BLaER1 (cell line): ENCODE data around the gene SKAP2.

Source experiments
- H3K27ac ChIP-seq: shearing (Covaris generic); formaldehyde crosslinking; 2 replicates; pipeline ENCODE4 v1.8.1; 2022
- H3K27me3 ChIP-seq: shearing (Covaris generic); formaldehyde crosslinking; 2 replicates; pipeline ENCODE4 v1.8.1; 2022
- H3K36me3 ChIP-seq: shearing (Covaris generic); formaldehyde crosslinking; 2 replicates; pipeline ENCODE4 v1.8.1; 2022
- H3K4me1 ChIP-seq: shearing (Covaris generic); formaldehyde crosslinking; 2 replicates; pipeline ENCODE4 v1.8.1; 2022
- H3K4me2 ChIP-seq: shearing (Covaris generic); formaldehyde crosslinking; 2 replicates; pipeline ENCODE4 v1.8.1; 2022
- H3K4me3 ChIP-seq: shearing (Covaris generic); formaldehyde crosslinking; 2 replicates; pipeline ENCODE4 v1.8.1; 2022
- H3K9ac ChIP-seq: shearing (Covaris generic); formaldehyde crosslinking; 2 replicates; pipeline ENCODE4 v1.8.1; 2022
- H3K9me3 ChIP-seq: shearing (Covaris generic); formaldehyde crosslinking; 2 replicates; pipeline ENCODE4 v1.8.1; 2022
- H4K20me1 ChIP-seq: shearing (Covaris generic); formaldehyde crosslinking; 2 replicates; pipeline ENCODE4 v1.8.1; 2022
- Cebpa-rat ChIP-seq: shearing (Covaris generic); IDR thresholded peaks from 2 replicates; pipeline ENCODE4 v1.8.1; 2022

SKAP2 gene

GRCh38 chr7:26699766-26700165, 164.6 kb downstream of the SKAP2 start:
- Histone ChIP-seq H3K9me3 (no peaks in the 10 kb centered on the region), H3K4me2 (no peak overlapping the region), H3K27me3 (no peaks in the 10 kb centered on the region; the same call in 1 of the 2 replicates), H3K4me3 (no peak overlapping the region), H3K27ac (no peak overlapping the region), H3K36me3 (no peaks in the 10 kb centered on the region), H4K20me1 (no peaks in the 10 kb centered on the region), H3K9ac (no peak overlapping the region), H3K4me1 (no peaks in the 10 kb centered on the region)
- no peak for TF ChIP-seq Cebpa-rat

GRCh38 chr7:26698806-26699205, 165.6 kb downstream of the SKAP2 start:
- no peak overlapping the region for H3K4me2 ChIP-seq
- H3K36me3 ChIP-seq = no peaks in the 10 kb centered on the region
- no peaks in the 10 kb centered on the region; the same call in 1 of the 2 replicates for H3K27me3 ChIP-seq
- no peaks in the 10 kb centered on the region for H3K9me3 ChIP-seq
- H3K27ac ChIP-seq = no peak overlapping the region
- TF ChIP-seq Cebpa-rat = no peak
- H3K4me3 ChIP-seq = no peak overlapping the region
- H3K4me1 ChIP-seq = no peaks in the 10 kb centered on the region
- H3K9ac ChIP-seq = no peak overlapping the region
- no peaks in the 10 kb centered on the region for H4K20me1 ChIP-seq

- no peak overlapping the region for H3K27ac ChIP-seq
- no peaks in the 10 kb centered on the region for H3K4me1 ChIP-seq
- H3K36me3 ChIP-seq = no peaks in the 10 kb centered on the region
- H4K20me1 ChIP-seq = no peaks in the 10 kb centered on the region
- H3K9ac ChIP-seq = no peak overlapping the region
- no peak for TF ChIP-seq Cebpa-rat
- no peaks in the 10 kb centered on the region for H3K9me3 ChIP-seq
- no peak overlapping the region for H3K4me2 ChIP-seq
- no peaks in the 10 kb centered on the region; the same call in 1 of the 2 replicates for H3K27me3 ChIP-seq
- no peak overlapping the region for H3K4me3 ChIP-seq
These were observed 166.2 kb downstream of the SKAP2 start for GRCh38 chr7:26698194-26698593.

- H3K4me2 ChIP-seq = no peak overlapping the region
- H3K9me3 ChIP-seq = no peaks in the 10 kb centered on the region
- no peaks in the 10 kb centered on the region for H3K4me1 ChIP-seq
- no peak overlapping the region for H3K4me3 ChIP-seq
- no peak for TF ChIP-seq Cebpa-rat
- H3K9ac ChIP-seq = no peak overlapping the region
- no peak overlapping the region for H3K27ac ChIP-seq
- no peaks in the 10 kb centered on the region for H3K36me3 ChIP-seq
- no peaks in the 10 kb centered on the region; the same call in 1 of the 2 replicates for H3K27me3 ChIP-seq
- H4K20me1 ChIP-seq = no peaks in the 10 kb centered on the region
These were observed 167.4 kb downstream of the SKAP2 start for GRCh38 chr7:26696978-26697377.

- no peaks in the 10 kb centered on the region for H3K36me3 ChIP-seq
- no peak for TF ChIP-seq Cebpa-rat
- H3K9me3 ChIP-seq = no peaks in the 10 kb centered on the region
- no peaks in the 10 kb centered on the region; the same call in 1 of the 2 replicates for H3K27me3 ChIP-seq
- no peak overlapping the region for H3K4me3 ChIP-seq
- no peaks in the 10 kb centered on the region for H4K20me1 ChIP-seq
- no peak overlapping the region for H3K4me2 ChIP-seq
- no peak overlapping the region for H3K9ac ChIP-seq
- no peaks in the 10 kb centered on the region for H3K4me1 ChIP-seq
- no peak overlapping the region for H3K27ac ChIP-seq
These were observed 168.2 kb downstream of the SKAP2 start for GRCh38 chr7:26696161-26696560.

- no peak overlapping the region for H3K4me3 ChIP-seq
- H4K20me1 ChIP-seq = no peaks in the 10 kb centered on the region
- no peak overlapping the region for H3K4me2 ChIP-seq
- no peak for TF ChIP-seq Cebpa-rat
- H3K9ac ChIP-seq = no peak overlapping the region
- H3K9me3 ChIP-seq = no peaks in the 10 kb centered on the region
- H3K36me3 ChIP-seq = no peaks in the 10 kb centered on the region
- H3K27me3 ChIP-seq = no peaks in the 10 kb centered on the region; the same call in 1 of the 2 replicates
- H3K4me1 ChIP-seq = no peaks in the 10 kb centered on the region
- H3K27ac ChIP-seq = no peak overlapping the region
These were observed 169.7 kb downstream of the SKAP2 start for GRCh38 chr7:26694713-26695112.

- Histone ChIP-seq H3K9me3 (no peaks in the 10 kb centered on the region), H3K4me3 (no peak overlapping the region), H4K20me1 (no peaks in the 10 kb centered on the region), H3K36me3 (no peaks in the 10 kb centered on the region), H3K4me1 (peaks cover 2% of the 10 kb centered on the region), H3K9ac (no peak overlapping the region), H3K27ac (no peak overlapping the region), H3K27me3 (no peaks in the 10 kb centered on the region; the same call in 1 of the 2 replicates), H3K4me2 (no peak overlapping the region)
- no peak for TF ChIP-seq Cebpa-rat
These were observed 170.2 kb downstream of the SKAP2 start for GRCh38 chr7:26694141-26694540.

- Histone ChIP-seq H3K4me1 (peaks cover 11% of the 10 kb centered on the region), H3K9me3 (no peaks in the 10 kb centered on the region), H3K27me3 (no peaks in the 10 kb centered on the region; the same call in 1 of the 2 replicates), H4K20me1 (no peaks in the 10 kb centered on the region), H3K36me3 (no peaks in the 10 kb centered on the region), H3K4me2 (no peak overlapping the region), H3K9ac (no peak overlapping the region), H3K27ac (no peak overlapping the region), H3K4me3 (no peak overlapping the region)
- TF ChIP-seq Cebpa-rat = no peak
These were observed 172.5 kb downstream of the SKAP2 start for GRCh38 chr7:26691886-26692285.

- Histone ChIP-seq H3K27ac (no peak overlapping the region), H3K4me2 (no peak overlapping the region), H3K36me3 (no peaks in the 10 kb centered on the region), H4K20me1 (no peaks in the 10 kb centered on the region), H3K9me3 (no peaks in the 10 kb centered on the region), H3K9ac (no peak overlapping the region), H3K4me1 (peaks cover 11% of the 10 kb centered on the region), H3K27me3 (no peaks in the 10 kb centered on the region; the same call in 1 of the 2 replicates), H3K4me3 (no peak overlapping the region)
- TF ChIP-seq Cebpa-rat = no peak
These were observed 173.0 kb downstream of the SKAP2 start for GRCh38 chr7:26691406-26691805.

- H3K9ac ChIP-seq = no peak overlapping the region
- H3K27me3 ChIP-seq = no peaks in the 10 kb centered on the region; the same call in 1 of the 2 replicates
- no peak overlapping the region for H3K27ac ChIP-seq
- H3K4me1 ChIP-seq = peaks cover 11% of the 10 kb centered on the region
- TF ChIP-seq Cebpa-rat = no peak
- no peaks in the 10 kb centered on the region for H4K20me1 ChIP-seq
- H3K4me2 ChIP-seq = no peak overlapping the region
- no peaks in the 10 kb centered on the region for H3K9me3 ChIP-seq
- no peaks in the 10 kb centered on the region for H3K36me3 ChIP-seq
- H3K4me3 ChIP-seq = no peak overlapping the region
These were observed 174.1 kb downstream of the SKAP2 start for GRCh38 chr7:26690135-26690805.
